GM21360 (cell line): ENCODE measurements around the gene CD99.

Experiments used
- ATAC-seq: cut with Tn5 transposase; IDR thresholded peaks from one replicate; pipeline ENCODE4 v1.9.1; 2021; ENCODE audit warnings: mild to moderate bottlenecking, moderate library complexity; ENCODE audit not compliant: unreplicated experiment

CD99 gene

GRCh38 chrX:2697741-2698299 is 6.7 kb downstream of the CD99 start:
- no peak for ATAC-seq

GRCh38 chrX:2698604-2699003 is 7.5 kb downstream of the CD99 start:
- no peak for ATAC-seq

GRCh38 chrX:2699959-2700358 is 8.9 kb downstream of the CD99 start:
- no peak for ATAC-seq

GRCh38 chrX:2700405-2701320 is 9.6 kb downstream of the CD99 start:
- no peak for ATAC-seq

- ATAC-seq: no peak
Measured at GRCh38 chrX:2701600-2701999, 10.5 kb downstream of the CD99 start.

- no peak for ATAC-seq
Measured at GRCh38 chrX:2703991-2704369, 12.9 kb downstream of the CD99 start.

DNA sequence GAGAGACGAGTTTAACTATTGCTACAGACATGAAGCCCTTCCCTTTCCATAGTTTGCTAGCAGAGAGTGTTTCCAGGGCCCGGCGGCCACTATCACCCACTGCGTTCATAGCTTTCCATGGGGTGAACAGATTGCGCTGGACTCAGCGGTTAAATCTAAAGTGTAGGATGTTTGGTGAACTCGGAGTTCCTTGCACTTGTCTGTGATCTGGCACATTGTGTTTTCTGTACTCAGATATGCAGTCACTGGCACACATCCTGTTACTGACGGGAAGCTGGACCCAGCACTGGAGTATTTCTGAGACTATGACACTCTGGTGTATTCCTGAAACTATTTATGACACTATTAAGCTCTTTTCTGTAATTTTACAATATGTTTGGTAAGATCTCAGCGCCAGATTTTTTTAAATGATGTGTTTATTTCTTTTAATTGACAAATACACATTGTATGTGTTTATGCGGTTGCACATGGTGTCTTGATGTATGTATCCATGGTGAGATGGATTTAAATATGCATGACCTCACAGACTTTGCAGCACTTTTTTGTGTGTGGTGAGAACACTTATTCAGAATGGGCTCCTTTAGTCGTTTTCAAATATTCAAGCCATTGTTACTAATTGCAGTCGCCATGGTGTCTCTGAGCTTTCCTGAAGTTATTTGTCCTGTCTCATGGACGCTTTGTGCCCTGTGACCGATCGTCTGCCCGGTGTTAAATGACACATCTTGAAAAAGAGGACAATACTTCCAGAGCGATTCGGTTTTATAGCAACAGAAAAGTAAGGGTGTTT is 14.1 kb downstream of the CD99 start:
- no peak for ATAC-seq

DNA sequence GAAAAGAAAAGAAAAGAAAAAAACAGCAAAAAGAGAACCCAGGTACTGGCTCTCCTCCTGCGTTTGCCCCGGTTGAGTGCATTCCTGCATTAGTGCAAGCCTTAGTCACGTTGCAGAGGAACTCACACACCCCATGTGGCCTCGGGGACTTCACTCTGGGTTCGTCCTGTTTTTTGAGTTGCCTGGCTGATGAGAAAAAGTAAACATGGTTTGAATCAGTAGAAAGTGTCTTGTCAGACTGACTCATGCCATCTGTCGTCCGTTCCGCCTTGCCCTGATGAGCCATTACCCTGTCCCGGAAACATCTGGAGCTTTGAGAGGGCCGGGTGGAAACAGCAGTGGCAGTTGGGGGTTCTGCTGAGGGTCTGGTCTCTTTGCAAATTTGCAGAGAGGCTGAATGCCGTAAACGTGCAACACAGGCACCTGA is 16.3 kb downstream of the CD99 start:
- ATAC-seq: peak; percentile 89

GRCh38 chrX:2708021-2708420 is 16.9 kb downstream of the CD99 start:
- no peak for ATAC-seq

- ATAC-seq: no peak
Measured at GRCh38 chrX:2708592-2709188, 17.6 kb downstream of the CD99 start.

- no peak for ATAC-seq
Measured at GRCh38 chrX:2709556-2709955, 18.5 kb downstream of the CD99 start.

- ATAC-seq: no peak
Measured at GRCh38 chrX:2710041-2710840, 19.1 kb downstream of the CD99 start.

DNA sequence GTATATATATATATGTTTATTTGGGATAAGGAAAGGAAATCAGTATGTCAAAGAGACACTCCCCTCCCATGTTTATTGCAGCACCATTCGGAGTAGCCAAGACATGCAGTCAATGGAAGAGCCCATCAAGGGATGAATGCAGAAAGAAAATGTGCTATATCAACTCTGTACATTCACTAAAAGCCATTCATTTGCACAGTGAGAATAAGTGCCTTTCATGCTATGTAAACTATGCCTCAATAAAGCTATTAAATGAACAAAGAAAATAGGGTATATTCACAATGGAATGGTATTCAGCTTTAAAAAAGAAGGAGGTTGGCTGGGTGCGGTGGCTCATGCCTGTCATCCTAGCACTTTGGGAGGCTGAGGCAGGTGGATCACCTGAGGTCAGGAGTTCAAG is 20.3 kb downstream of the CD99 start:
- ATAC-seq: no peak

- no peak for ATAC-seq
Measured at GRCh38 chrX:2712428-2712827, 21.3 kb downstream of the CD99 start.

GRCh38 chrX:2712890-2713840 is 22.1 kb downstream of the CD99 start:
- no peak for ATAC-seq

GRCh38 chrX:2714551-2714950 is 23.5 kb downstream of the CD99 start:
- no peak for ATAC-seq

DNA sequence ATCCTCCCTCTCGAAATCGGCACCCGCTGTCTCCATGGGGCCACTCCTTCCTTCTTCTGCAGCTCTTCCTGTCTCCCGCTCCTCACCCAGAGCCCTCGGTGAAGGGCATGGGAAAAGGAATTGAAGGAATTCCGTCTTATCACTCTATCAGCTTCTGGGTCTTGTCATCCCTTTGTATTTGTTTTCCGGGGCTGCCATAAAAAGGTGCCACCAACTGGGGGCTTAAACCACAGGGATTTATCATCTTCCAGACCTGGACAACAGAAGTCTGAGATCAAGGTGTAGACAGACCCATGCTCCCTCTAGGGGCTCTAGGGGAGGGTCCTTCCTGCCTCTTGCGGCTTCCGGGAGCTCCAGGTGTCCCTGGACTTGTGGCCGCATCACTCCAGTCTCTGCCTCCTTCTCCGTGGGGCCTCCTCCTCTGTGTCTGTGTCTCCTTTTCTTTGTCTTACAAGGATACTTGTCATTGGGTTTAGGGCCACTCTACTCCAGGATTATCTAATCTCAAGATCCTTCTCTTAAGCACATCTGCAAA is 24.0 kb downstream of the CD99 start:
- no peak for ATAC-seq

- ATAC-seq: no peak
Measured at GRCh38 chrX:2717312-2717711, 26.2 kb downstream of the CD99 start.

GRCh38 chrX:2718821-2719220 is 27.7 kb downstream of the CD99 start:
- no peak for ATAC-seq
